Activated CD4-positive, alpha-beta T cell treated with anti-CD3 and anti-CD28 coated beads, Interleukin-2, amount 10 ng/mL, durations not matched to agents 7 days and 5 days (primary cell): ENCODE results near the gene ZRANB3. TPM values are rescaled to one million over a fixed set of nuclear protein-coding genes. Genes with fewer than 3 reads are reported as not detected.
"Not testable (repeated sequence)": the region's sequence is repeated elsewhere in the genome, so short reads cannot be mapped to it uniquely, and the experiment has no call there.

ENCODE experiments used
- CTCF ChIA-PET: fragments of 350-600 bp; sonication (Branson Sonifier 250); formaldehyde crosslinking; loops from one replicate; lab custom pipeline; 2021; ENCODE audit warnings: antibody characterized with exemption; lab: Charles Lee
- POLR2A ChIA-PET: fragments of 350-600 bp; sonication (Branson Sonifier 250); formaldehyde crosslinking; loops from one replicate; lab custom pipeline; 2021; ENCODE audit warnings: antibody characterized with exemption; lab: Charles Lee
- DNase-seq: peaks from one replicate; pipeline ENCODE4 v3.0.0-alpha.2; 2020
- H3K27ac Mint-ChIP-seq: one replicate; pipeline ENCODE4 v1.8.0; 2021; ENCODE audit warnings: mild to moderate bottlenecking, moderate library complexity, mixed read lengths
- H3K27me3 Mint-ChIP-seq: one replicate; pipeline ENCODE4 v1.8.0; 2021; ENCODE audit warnings: mixed read lengths
- H3K36me3 Mint-ChIP-seq: one replicate; pipeline ENCODE4 v1.8.0; 2021; ENCODE audit warnings: low read depth, mixed read lengths
- H3K4me1 Mint-ChIP-seq: one replicate; pipeline ENCODE4 v1.8.0; 2021; ENCODE audit warnings: mixed read lengths
- H3K4me3 Mint-ChIP-seq: one replicate; pipeline ENCODE4 v1.8.0; 2021; ENCODE audit warnings: mild to moderate bottlenecking, moderate library complexity, mixed read lengths
- H3K9me3 Mint-ChIP-seq: one replicate; pipeline ENCODE4 v1.8.0; 2021; ENCODE audit warnings: mixed read lengths
- total RNA-seq, 2 experiments: library from RNA; stranded (reverse); gene quantifications; one replicate each; pipeline ENCODE4 v1.2.3, GENCODE V29; 2021

ZRANB3 gene
- 1 to 10 TPM; 6.5 to 7.4 TPM for total RNA-seq

- DNase-seq: peak; percentile 97
- H3K4me3 Mint-ChIP-seq: no peak within 1 kb of the TSS
- H3K36me3 Mint-ChIP-seq: peaks cover 8% of the 10 kb centered on the region
- no peaks in the 10 kb centered on the region for H3K9me3 Mint-ChIP-seq
- H3K27me3 Mint-ChIP-seq: no peaks in the 10 kb centered on the region
- H3K27ac Mint-ChIP-seq: no peak within 1 kb of the TSS
- CTCF ChIA-PET: interaction anchor here (0.6 to 1.3 kb wide), 4 partner anchors 15 to 212 kb away, joined by 3 to 5 read pairs (median 3); no protein-coding TSS in a partner anchor
- peaks cover 44% of the 10 kb centered on the region for H3K4me1 Mint-ChIP-seq
- POLR2A ChIA-PET: no interaction called here
These were observed at the start of gene ZRANB3 for GRCh38 chr2:135530313-135531230. Gene ZRANB3 (minus strand): TSS chr2:135531218.

- H3K27me3 Mint-ChIP-seq: no peaks in the 10 kb centered on the region
- H3K36me3 Mint-ChIP-seq: peaks cover 9% of the 10 kb centered on the region
- H3K4me1 Mint-ChIP-seq: no peaks in the 10 kb centered on the region
- no peak for DNase-seq
- no peaks in the 10 kb centered on the region for H3K9me3 Mint-ChIP-seq
- no peak overlapping the region for H3K27ac Mint-ChIP-seq
- H3K4me3 Mint-ChIP-seq: no peak overlapping the region
- ChIA-PET CTCF (interaction anchor here (0.7 to 1.0 kb wide), 3 partner anchors 16 to 1356 kb away, joined by 3 to 5 read pairs (median 4); no protein-coding TSS in a partner anchor), POLR2A (no interaction called here)
These were observed 42.6 kb upstream of the ZRANB3 start for GRCh38 chr2:135573620-135574019.

GRCh38 chr2:135570884-135571283 is 39.9 kb upstream of the ZRANB3 start:
- Mint-ChIP-seq H3K36me3 (peaks cover 14% of the 10 kb centered on the region), H3K27me3 (no peaks in the 10 kb centered on the region), H3K27ac (no peak overlapping the region), H3K4me1 (no peaks in the 10 kb centered on the region), H3K4me3 (no peak overlapping the region), H3K9me3 (no peaks in the 10 kb centered on the region)
- no peak for DNase-seq
- ChIA-PET CTCF (no interaction called here), POLR2A (no interaction called here)

- DNase-seq: no peak
- CTCF ChIA-PET: interaction anchor here (1.0 kb wide), 1 partner anchor 20 kb away, joined by 3 read pairs; no protein-coding TSS in a partner anchor
- peaks cover 28% of the 10 kb centered on the region for H3K36me3 Mint-ChIP-seq
- no peak overlapping the region for H3K27ac Mint-ChIP-seq
- H3K27me3 Mint-ChIP-seq: no peaks in the 10 kb centered on the region
- POLR2A ChIA-PET: no interaction called here
- H3K4me1 Mint-ChIP-seq: peaks cover 2% of the 10 kb centered on the region
- H3K4me3 Mint-ChIP-seq: no peak overlapping the region
- no peaks in the 10 kb centered on the region for H3K9me3 Mint-ChIP-seq
These were observed 32.8 kb upstream of the ZRANB3 start for GRCh38 chr2:135563793-135564192.

- Mint-ChIP-seq H3K4me3 (no peak overlapping the region), H3K9me3 (no peaks in the 10 kb centered on the region), H3K27me3 (no peaks in the 10 kb centered on the region), H3K4me1 (peaks cover 2% of the 10 kb centered on the region), H3K27ac (no peak overlapping the region), H3K36me3 (peaks cover 34% of the 10 kb centered on the region)
- ChIA-PET CTCF (interaction anchor here (1.1 kb wide), 1 partner anchor 13 kb away, joined by 3 read pairs; no protein-coding TSS in a partner anchor), POLR2A (no interaction called here)
- no peak for DNase-seq
These were observed 30.9 kb upstream of the ZRANB3 start for GRCh38 chr2:135561925-135562324.

- Mint-ChIP-seq H3K27ac (no peak overlapping the region), H3K9me3 (peaks cover 2% of the 10 kb centered on the region), H3K4me3 (no peak overlapping the region), H3K27me3 (no peaks in the 10 kb centered on the region), H3K4me1 (no peaks in the 10 kb centered on the region), H3K36me3 (peaks cover 32% of the 10 kb centered on the region)
- ChIA-PET POLR2A (no interaction called here), CTCF (interaction anchor here (0.6 kb wide), 1 partner anchor 111 kb away, joined by 3 read pairs; no protein-coding TSS in a partner anchor)
- no peak for DNase-seq
These were observed 26.5 kb upstream of the ZRANB3 start for GRCh38 chr2:135557530-135557929.

GRCh38 chr2:135555311-135555710 is 24.3 kb upstream of the ZRANB3 start:
- Mint-ChIP-seq H3K27me3 (no peaks in the 10 kb centered on the region), H3K9me3 (peaks cover 2% of the 10 kb centered on the region), H3K4me3 (no peak overlapping the region), H3K36me3 (peaks cover 25% of the 10 kb centered on the region), H3K27ac (no peak overlapping the region), H3K4me1 (no peaks in the 10 kb centered on the region)
- POLR2A ChIA-PET: no interaction called here
- no peak for DNase-seq
- CTCF ChIA-PET: no interaction called here

- no peak overlapping the region for H3K4me3 Mint-ChIP-seq
- POLR2A ChIA-PET: no interaction called here
- H3K4me1 Mint-ChIP-seq: no peaks in the 10 kb centered on the region
- peaks cover 2% of the 10 kb centered on the region for H3K9me3 Mint-ChIP-seq
- no peak overlapping the region for H3K27ac Mint-ChIP-seq
- H3K36me3 Mint-ChIP-seq: peaks cover 21% of the 10 kb centered on the region
- no peak for DNase-seq
- H3K27me3 Mint-ChIP-seq: no peaks in the 10 kb centered on the region
- CTCF ChIA-PET: interaction anchor here (0.7 kb wide), 1 partner anchor 17 kb away, joined by 3 read pairs; no protein-coding TSS in a partner anchor
These were observed 21.9 kb upstream of the ZRANB3 start for GRCh38 chr2:135552887-135553286.

- Mint-ChIP-seq H3K36me3 (peaks cover 23% of the 10 kb centered on the region), H3K9me3 (peaks cover 2% of the 10 kb centered on the region), H3K4me3 (no peak overlapping the region), H3K27me3 (no peaks in the 10 kb centered on the region), H3K27ac (no peak overlapping the region), H3K4me1 (peaks cover 6% of the 10 kb centered on the region)
- no peak for DNase-seq
- ChIA-PET CTCF (no interaction called here), POLR2A (interaction anchor here (0.6 kb wide), 1 partner anchor 45 kb away, joined by 3 read pairs; no protein-coding TSS in a partner anchor)
These were observed 20.3 kb upstream of the ZRANB3 start for GRCh38 chr2:135551356-135551755.

- no peaks in the 10 kb centered on the region for H3K9me3 Mint-ChIP-seq
- no peaks in the 10 kb centered on the region for H3K27me3 Mint-ChIP-seq
- no peak for DNase-seq
- H3K4me3 Mint-ChIP-seq: no peak overlapping the region
- ChIA-PET POLR2A (no interaction called here), CTCF (no interaction called here)
- no peak overlapping the region for H3K27ac Mint-ChIP-seq
- H3K4me1 Mint-ChIP-seq: peaks cover 14% of the 10 kb centered on the region
- peaks cover 18% of the 10 kb centered on the region for H3K36me3 Mint-ChIP-seq
These were observed 16.3 kb upstream of the ZRANB3 start for GRCh38 chr2:135547311-135547710.

- Mint-ChIP-seq H3K27me3 (no peaks in the 10 kb centered on the region), H3K4me1 (peaks cover 14% of the 10 kb centered on the region), H3K9me3 (no peaks in the 10 kb centered on the region), H3K4me3 (no peak overlapping the region), H3K27ac (no peak overlapping the region), H3K36me3 (peaks cover 18% of the 10 kb centered on the region)
- POLR2A ChIA-PET: no interaction called here
- DNase-seq: no peak
- CTCF ChIA-PET: no interaction called here
These were observed 15.4 kb upstream of the ZRANB3 start for GRCh38 chr2:135546436-135546835.

- peaks cover 34% of the 10 kb centered on the region for H3K4me1 Mint-ChIP-seq
- CTCF ChIA-PET, H3K27me3 Mint-ChIP-seq, H3K27ac Mint-ChIP-seq, DNase-seq, H3K9me3 Mint-ChIP-seq, H3K4me3 Mint-ChIP-seq, POLR2A ChIA-PET: not testable (repeated sequence)
- H3K36me3 Mint-ChIP-seq: peaks cover 11% of the 10 kb centered on the region
These were observed 2.5 kb upstream of the ZRANB3 start for GRCh38 chr2:135533545-135533944.

- Mint-ChIP-seq H3K4me1 (peaks cover 37% of the 10 kb centered on the region), H3K27me3 (no peaks in the 10 kb centered on the region), H3K36me3 (peaks cover 13% of the 10 kb centered on the region), H3K9me3 (peaks cover 2% of the 10 kb centered on the region), H3K4me3 (no peak overlapping the region), H3K27ac (no peak overlapping the region)
- DNase-seq: no peak
- CTCF ChIA-PET: no interaction called here
- POLR2A ChIA-PET: no interaction called here
These were observed 1.6 kb upstream of the ZRANB3 start for GRCh38 chr2:135532581-135532980.
